ENCODE results near the gene ECE2. TPM values are rescaled to one million over a fixed set of nuclear protein-coding genes. Genes with fewer than 3 reads are reported as not detected.

Gene ECE2
- total and polyA plus RNA-seq, 10 of the 15 experiments (the other 5 are each of a cell fraction or from before 2014, with no cell fraction given), result not detected

GRCh38 chr3:184241141-184241446 lies 34.7 kb upstream of the ECE2 start:
- no peak for FAIRE-seq
- no peaks in the 10 kb centered on the region for H4K20me1 ChIP-seq (ENCODE audit: control insufficient read depth, insufficient read depth)
- no peak overlapping the region for H2AFZ ChIP-seq (ENCODE audit: control insufficient read depth, low read depth, low read length)
- intact Hi-C loops (cut with micrococcal nuclease; ENCODE audit: unreplicated experiment), result no loop called here
- ChIA-PET SMC1A (ENCODE audit: uncharacterized antibody, unreplicated experiment) (no interaction called here), POLR2A (no interaction called here), CTCF (interaction anchor here (1.2 to 1.3 kb wide), 2 partner anchors 9 to 14 kb away, joined by 4 to 5 read pairs; partner anchors contain the start of gene EEF1AKMT4), RAD21 (ENCODE audit: unreplicated experiment) (interaction anchor here (1.1 kb wide), 1 partner anchor 11 kb away, joined by 4 read pairs; no protein-coding TSS in a partner anchor)
- H3K27ac ChIP-seq (ENCODE audit: control insufficient read depth, insufficient read depth), result no peak overlapping the region
- H3K4me1 ChIP-seq (ENCODE audit: control insufficient read depth, insufficient read depth, low read length), result no peaks in the 10 kb centered on the region
- no peaks in the 10 kb centered on the region for H3K27me3 ChIP-seq (replicated peaks in 1 of 2; ENCODE audit: control insufficient read depth in 2 of 2, insufficient read depth in 2 of 2, low read length in 1 of 2)
- H3K36me3 ChIP-seq (ENCODE audit: control insufficient read depth in 2 of 2, insufficient read depth in 2 of 2, low read length in 1 of 2), result peaks cover 17 to 20% of the 10 kb centered on the region in 2 experiments
- WGBS (ENCODE audit: insufficient coverage, insufficient replicate concordance, low lambda C conversion rate, missing lambda C conversion rate), result 88% methylated on average over 17 of the region's 17 CpGs
- in situ Hi-C loops (cut with MboI), result no loop called here
- BruUV-seq (replicated peaks), result no TSS peak
- TF ChIP-seq ESRRA (IDR thresholded peaks at IDR 0.05; ENCODE audit: low read length) (no peak), HCFC1 (IDR thresholded peaks at IDR 0.05; ENCODE audit: low read length) (no peak), ZBTB4 (CRISPR knock-in tag; IDR thresholded peaks at IDR 0.05) (no peak), USF1 (IDR thresholded peaks at IDR 0.05; ENCODE audit: borderline replicate concordance, extremely low read length, insufficient read depth, low read depth, low read length) (no peak), NBN (IDR thresholded peaks at IDR 0.05) (no peak), EZH2 (IDR thresholded peaks at IDR 0.05; ENCODE audit: borderline replicate concordance, control insufficient read depth, low read depth, low read length) (no peak), KLF5 (IDR thresholded peaks at IDR 0.05; ENCODE audit: partially characterized antibody) (no peak), STAT3 (IDR thresholded peaks at IDR 0.05; ENCODE audit: low read depth, low read length) (no peak), USF2 (IDR thresholded peaks at IDR 0.05; ENCODE audit: borderline replicate concordance, low read depth, low read length) (no peak), CREM (IDR thresholded peaks at IDR 0.05; ENCODE audit: low read depth) (no peak), BMI1 (IDR thresholded peaks at IDR 0.05; ENCODE audit: borderline replicate concordance) (no peak), E2F8 (IDR thresholded peaks at IDR 0.05; ENCODE audit: low read depth, partially characterized antibody) (no peak)
- DNase-seq (ENCODE audit: low read depth, low spot score), result no peak
- no peaks in the 10 kb centered on the region for H3K9me3 ChIP-seq (replicated peaks; ENCODE audit: control insufficient read depth, insufficient read depth, low read length)
- H3K4me3 ChIP-seq, result no peak overlapping the region
- H3K79me2 ChIP-seq (ENCODE audit: control insufficient read depth, insufficient read depth, low read length), result no peaks in the 10 kb centered on the region
- H3K4me2 ChIP-seq (ENCODE audit: control insufficient read depth, insufficient read depth), result no peak overlapping the region
- H3K9ac ChIP-seq (ENCODE audit: control insufficient read depth, insufficient read depth, low read length), result no peak overlapping the region
- ATAC-seq, result no peak
